ENCODE data around the gene GARNL3. TPM values are rescaled to one million over a fixed set of nuclear protein-coding genes. Genes with fewer than 3 reads are reported as not detected.

The GARNL3 gene
- total and polyA plus RNA-seq, 2 donors from 2014 or later: 2.6 to 10.2 TPM

- no peaks in the 10 kb centered on the region for H3K27me3 ChIP-seq (ENCODE audit: control insufficient read depth, insufficient read depth, low read length)
- H3K9me3 ChIP-seq (ENCODE audit: control insufficient read depth in 2 of 3, insufficient read depth in 1 of 3, low read length in 3 of 3): no peaks in the 10 kb centered on the region
- no peak for DNase-seq
- no peak overlapping the region for H3K4me3 ChIP-seq (ENCODE audit: low read length in 3 of 3)
- intact Hi-C loops (cut with DNase I): no loop called here
- no peak overlapping the region for H3K27ac ChIP-seq (ENCODE audit: low read depth in 2 of 2, low read length in 2 of 2)
- no peaks in the 10 kb centered on the region for H3K4me1 ChIP-seq (ENCODE audit: control insufficient read depth in 2 of 3, insufficient read depth in 2 of 3, low read depth in 1 of 3, low read length in 3 of 3)
- H3K9ac ChIP-seq (ENCODE audit: low read length in 3 of 3): no peak overlapping the region
- TF ChIP-seq CTCF (IDR thresholded peaks at IDR 0.05; ENCODE audit: borderline replicate concordance, extremely low read depth, insufficient read depth): no peak
- H3K36me3 ChIP-seq (ENCODE audit: control insufficient read depth in 2 of 3, insufficient read depth in 3 of 3, low read length in 3 of 3): no peaks in the 10 kb centered on the region
- FAIRE-seq: no peak
Observed at GRCh38 chr9:127323393-127323792, 58.8 kb downstream of the GARNL3 start.

GRCh38 chr9:127330501-127330900, 65.9 kb downstream of the GARNL3 start:
- Histone ChIP-seq H3K27ac (ENCODE audit: low read depth in 2 of 2, low read length in 2 of 2) (no peak overlapping the region), H3K9ac (ENCODE audit: low read length in 3 of 3) (no peak overlapping the region), H3K27me3 (ENCODE audit: control insufficient read depth, insufficient read depth, low read length) (no peaks in the 10 kb centered on the region), H3K36me3 (ENCODE audit: control insufficient read depth in 2 of 3, insufficient read depth in 3 of 3, low read length in 3 of 3) (no peaks in the 10 kb centered on the region), H3K4me3 (ENCODE audit: low read length in 3 of 3) (no peak overlapping the region), H3K9me3 (ENCODE audit: control insufficient read depth in 2 of 3, insufficient read depth in 1 of 3, low read length in 3 of 3) (no peaks in the 10 kb centered on the region), H3K4me1 (ENCODE audit: control insufficient read depth in 2 of 3, insufficient read depth in 2 of 3, low read depth in 1 of 3, low read length in 3 of 3) (no peaks in the 10 kb centered on the region)
- TF ChIP-seq CTCF (IDR thresholded peaks at IDR 0.05; ENCODE audit: borderline replicate concordance, extremely low read depth, insufficient read depth): no peak
- no peak for DNase-seq
- intact Hi-C loops (cut with DNase I): no loop called here
- FAIRE-seq: no peak

GRCh38 chr9:127333221-127334064, 68.9 kb downstream of the GARNL3 start:
- DNase-seq (no peak), FAIRE-seq (no peak)

More at GRCh38 chr9:127333221-127334064, 68.9 kb downstream of the GARNL3 start:
- no peaks in the 10 kb centered on the region for H3K36me3 ChIP-seq (ENCODE audit: control insufficient read depth in 2 of 3, insufficient read depth in 3 of 3, low read length in 3 of 3)
- H3K9me3 ChIP-seq (ENCODE audit: control insufficient read depth in 2 of 3, insufficient read depth in 1 of 3, low read length in 3 of 3): no peaks in the 10 kb centered on the region
- H3K27me3 ChIP-seq (ENCODE audit: control insufficient read depth, insufficient read depth, low read length): no peaks in the 10 kb centered on the region
- no peak overlapping the region for H3K4me3 ChIP-seq (ENCODE audit: low read length in 3 of 3)
- TF ChIP-seq CTCF (IDR thresholded peaks at IDR 0.05; ENCODE audit: borderline replicate concordance, extremely low read depth, insufficient read depth): no peak
- intact Hi-C loops (cut with DNase I): no loop called here
- H3K4me1 ChIP-seq (ENCODE audit: control insufficient read depth in 2 of 3, insufficient read depth in 2 of 3, low read depth in 1 of 3, low read length in 3 of 3): peaks cover 0 to 17% (median 14%) of the 10 kb centered on the region in 3 donors
- peak overlapping the region in 1 of 2 donors; percentile 50 for H3K27ac ChIP-seq (ENCODE audit: low read depth in 2 of 2, low read length in 2 of 2)
- no peak overlapping the region for H3K9ac ChIP-seq (ENCODE audit: low read length in 3 of 3)
